DND-41 (cell line): ENCODE data around the gene DNAH3.

Experiments used
- ATAC-seq: fragments of 200-7000 bp; cut with Tn5 transposase; 3 replicates; pipeline ENCODE4 v1.9.1; 2021; ENCODE audit warnings: low read depth; ENCODE audit not compliant: insufficient read depth
- DNase-seq: peaks from one replicate; pipeline ENCODE4 v3.0.0-alpha.2; 2020
- H2AFZ ChIP-seq: 2 replicates; pipeline ENCODE4 v1.6.0; 2012; ENCODE audit warnings: low read depth, low read length
- H3K27ac ChIP-seq: 2 replicates; pipeline ENCODE4 v1.5.1; 2012; ENCODE audit warnings: low read length, inconsistent platforms
- H3K27me3 ChIP-seq: fragments of 200-600 bp; sonication (generic); 2 replicates; pipeline ENCODE4 v1.6.0; 2012; ENCODE audit warnings: low read length, mild to moderate bottlenecking, inconsistent platforms; ENCODE audit not compliant: insufficient read depth, poor library complexity
- H3K36me3 ChIP-seq: 2 replicates; pipeline ENCODE4 v1.5.1; 2012; ENCODE audit warnings: low read length, inconsistent platforms; ENCODE audit not compliant: insufficient read depth
- H3K4me1 ChIP-seq: 2 replicates; pipeline ENCODE4 v1.5.1; 2012; ENCODE audit warnings: mild to moderate bottlenecking, low read length; ENCODE audit not compliant: insufficient read depth
- H3K4me2 ChIP-seq: 2 replicates; pipeline ENCODE4 v1.6.0; 2012; ENCODE audit warnings: mild to moderate bottlenecking, moderate library complexity, low read length, inconsistent platforms; ENCODE audit not compliant: insufficient read depth
- H3K4me3 ChIP-seq, 2 experiments: fragments of 200-600 bp in 1 of 2; shearing (Covaris generic) in 1 of 2; 2 replicates each; pipeline ENCODE4 v1.5.1; 2012 to 2016; ENCODE audit warnings: inconsistent platforms in 2 of 2, low read length in 2 of 2, mild to moderate bottlenecking in 2 of 2, low read depth in 1 of 2, moderate library complexity in 1 of 2
- H3K79me2 ChIP-seq: 2 replicates; pipeline ENCODE4 v1.6.0; 2012; ENCODE audit warnings: low read length, inconsistent platforms; ENCODE audit not compliant: insufficient read depth
- H3K9ac ChIP-seq: 2 replicates; pipeline ENCODE4 v1.6.0; 2012; ENCODE audit warnings: low read depth, mild to moderate bottlenecking, inconsistent platforms, low read length, moderate library complexity
- H3K9me3 ChIP-seq: 2 replicates; pipeline ENCODE4 v1.5.1; 2012; ENCODE audit warnings: low read length, moderate library complexity, mild to moderate bottlenecking, inconsistent platforms; ENCODE audit not compliant: insufficient read depth, severe bottlenecking
- H4K20me1 ChIP-seq: 2 replicates; pipeline ENCODE4 v1.6.0; 2012; ENCODE audit warnings: low read length; ENCODE audit not compliant: insufficient read depth
- CTCF ChIP-seq: IDR thresholded peaks from 2 replicates; pipeline ENCODE4 v1.5.1; 2012; ENCODE audit warnings: borderline replicate concordance, low read length, moderate library complexity, mild to moderate bottlenecking; ENCODE audit not compliant: poor library complexity, severe bottlenecking; ENCODE audit errors: extremely low read depth
- EZH2 ChIP-seq: IDR thresholded peaks from 3 replicates; pipeline ENCODE4 v1.6.1; 2012; ENCODE audit warnings: borderline replicate concordance, low read depth, mild to moderate bottlenecking, moderate library complexity, low read length, inconsistent platforms; ENCODE audit not compliant: severe bottlenecking

Gene DNAH3

GRCh38 chr16:21190599-21190998, 40.0 kb upstream of the DNAH3 start:
- H3K79me2 ChIP-seq: no peaks in the 10 kb centered on the region
- TF ChIP-seq CTCF (no peak), EZH2 (no peak)
- no peaks in the 10 kb centered on the region for H3K36me3 ChIP-seq
- H3K9me3 ChIP-seq: no peaks in the 10 kb centered on the region
- no peak overlapping the region for H3K4me2 ChIP-seq
- H3K27ac ChIP-seq: no peak overlapping the region
- DNase-seq (no peak), ATAC-seq (no peak)
- no peak overlapping the region for H3K4me3 ChIP-seq
- H3K27me3 ChIP-seq: peaks cover 9% of the 10 kb centered on the region
- no peaks in the 10 kb centered on the region for H4K20me1 ChIP-seq
- no peaks in the 10 kb centered on the region for H3K4me1 ChIP-seq
- no peak overlapping the region for H2AFZ ChIP-seq
- H3K9ac ChIP-seq: no peak overlapping the region

GRCh38 chr16:21190013-21190412, 39.4 kb upstream of the DNAH3 start:
- Histone ChIP-seq H3K79me2 (no peaks in the 10 kb centered on the region), H3K4me2 (no peak overlapping the region), H3K9ac (no peak overlapping the region), H3K36me3 (no peaks in the 10 kb centered on the region), H3K27ac (no peak overlapping the region), H2AFZ (no peak overlapping the region), H3K9me3 (no peaks in the 10 kb centered on the region), H3K27me3 (peaks cover 7% of the 10 kb centered on the region), H3K4me1 (no peaks in the 10 kb centered on the region), H4K20me1 (no peaks in the 10 kb centered on the region), H3K4me3 (no peak overlapping the region)
- ATAC-seq: no peak
- TF ChIP-seq EZH2: no peak
- TF ChIP-seq CTCF: no peak
- no peak for DNase-seq

GRCh38 chr16:21189311-21189710, 38.7 kb upstream of the DNAH3 start:
- DNase-seq: no peak
- Histone ChIP-seq H3K27me3 (peaks cover under 1% of the 10 kb centered on the region), H2AFZ (no peak overlapping the region), H3K9ac (no peak overlapping the region), H3K4me3 (no peak overlapping the region), H3K9me3 (no peaks in the 10 kb centered on the region), H3K27ac (no peak overlapping the region), H3K4me2 (no peak overlapping the region), H4K20me1 (no peaks in the 10 kb centered on the region), H3K4me1 (no peaks in the 10 kb centered on the region), H3K79me2 (no peaks in the 10 kb centered on the region), H3K36me3 (no peaks in the 10 kb centered on the region)
- TF ChIP-seq CTCF: no peak
- no peak for TF ChIP-seq EZH2
- no peak for ATAC-seq

GRCh38 chr16:21186326-21186691, 35.7 kb upstream of the DNAH3 start:
- no peaks in the 10 kb centered on the region for H4K20me1 ChIP-seq
- no peak overlapping the region for H3K4me2 ChIP-seq
- no peaks in the 10 kb centered on the region for H3K4me1 ChIP-seq
- H3K36me3 ChIP-seq: peaks cover 13% of the 10 kb centered on the region
- TF ChIP-seq CTCF: no peak
- TF ChIP-seq EZH2: no peak
- no peaks in the 10 kb centered on the region for H3K79me2 ChIP-seq
- H3K9me3 ChIP-seq: no peaks in the 10 kb centered on the region
- H2AFZ ChIP-seq: no peak overlapping the region
- H3K9ac ChIP-seq: no peak overlapping the region
- H3K4me3 ChIP-seq: no peak overlapping the region
- no peak for DNase-seq
- ATAC-seq: no peak
- H3K27me3 ChIP-seq: no peaks in the 10 kb centered on the region
- H3K27ac ChIP-seq: no peak overlapping the region
